ENCODE measurements around the gene SLC41A1. TPM values are rescaled to one million over a fixed set of nuclear protein-coding genes. Genes with fewer than 3 reads are reported as not detected.

SLC41A1 gene
- total RNA-seq, 1 donor from 2014 or later: 25.9 TPM

- H3K4me3 Mint-ChIP-seq: no peak overlapping the region
- DNase-seq (ENCODE audit: extremely low spot score, unreplicated experiment): no peak
- H3K27me3 Mint-ChIP-seq: no peaks in the 10 kb centered on the region
- H3K4me1 Mint-ChIP-seq (ENCODE audit: unreplicated experiment): peaks cover 8% of the 10 kb centered on the region
- TF ChIP-seq, protein P1, sequence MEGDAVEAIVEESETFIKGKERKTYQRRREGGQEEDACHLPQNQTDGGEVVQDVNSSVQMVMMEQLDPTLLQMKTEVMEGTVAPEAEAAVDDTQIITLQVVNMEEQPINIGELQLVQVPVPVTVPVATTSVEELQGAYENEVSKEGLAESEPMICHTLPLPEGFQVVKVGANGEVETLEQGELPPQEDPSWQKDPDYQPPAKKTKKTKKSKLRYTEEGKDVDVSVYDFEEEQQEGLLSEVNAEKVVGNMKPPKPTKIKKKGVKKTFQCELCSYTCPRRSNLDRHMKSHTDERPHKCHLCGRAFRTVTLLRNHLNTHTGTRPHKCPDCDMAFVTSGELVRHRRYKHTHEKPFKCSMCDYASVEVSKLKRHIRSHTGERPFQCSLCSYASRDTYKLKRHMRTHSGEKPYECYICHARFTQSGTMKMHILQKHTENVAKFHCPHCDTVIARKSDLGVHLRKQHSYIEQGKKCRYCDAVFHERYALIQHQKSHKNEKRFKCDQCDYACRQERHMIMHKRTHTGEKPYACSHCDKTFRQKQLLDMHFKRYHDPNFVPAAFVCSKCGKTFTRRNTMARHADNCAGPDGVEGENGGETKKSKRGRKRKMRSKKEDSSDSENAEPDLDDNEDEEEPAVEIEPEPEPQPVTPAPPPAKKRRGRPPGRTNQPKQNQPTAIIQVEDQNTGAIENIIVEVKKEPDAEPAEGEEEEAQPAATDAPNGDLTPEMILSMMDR (conservative IDR thresholded peaks at IDR 0.05): no peak
- no peaks in the 10 kb centered on the region for H3K36me3 Mint-ChIP-seq
- no peak overlapping the region for H3K27ac Mint-ChIP-seq
- H3K9me3 Mint-ChIP-seq: no peaks in the 10 kb centered on the region
These were observed 24.5 kb upstream of the SLC41A1 start for GRCh38 chr1:205837382-205837970.

DNA sequence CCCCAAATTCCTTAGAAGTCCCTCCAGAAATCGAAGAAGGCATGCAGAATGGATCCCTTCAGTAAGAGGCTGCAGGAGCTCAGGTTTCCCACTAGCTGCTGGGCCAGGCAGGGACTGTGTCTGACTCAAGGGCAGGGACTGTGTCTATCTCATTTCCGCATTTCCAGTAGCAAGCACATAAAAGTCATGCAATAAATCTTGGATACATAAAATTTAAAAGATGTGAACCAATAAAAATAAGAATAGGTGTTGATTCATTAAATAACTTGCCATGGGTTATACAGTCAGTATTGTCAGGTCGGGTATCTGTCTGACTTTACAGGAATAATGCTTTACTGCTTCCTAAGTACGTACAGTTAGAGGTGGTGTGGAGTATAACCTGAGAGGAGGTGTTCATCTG is 21.8 kb upstream of the SLC41A1 start:
- no peak overlapping the region for H3K27ac Mint-ChIP-seq
- H3K36me3 Mint-ChIP-seq: no peaks in the 10 kb centered on the region

DNA sequence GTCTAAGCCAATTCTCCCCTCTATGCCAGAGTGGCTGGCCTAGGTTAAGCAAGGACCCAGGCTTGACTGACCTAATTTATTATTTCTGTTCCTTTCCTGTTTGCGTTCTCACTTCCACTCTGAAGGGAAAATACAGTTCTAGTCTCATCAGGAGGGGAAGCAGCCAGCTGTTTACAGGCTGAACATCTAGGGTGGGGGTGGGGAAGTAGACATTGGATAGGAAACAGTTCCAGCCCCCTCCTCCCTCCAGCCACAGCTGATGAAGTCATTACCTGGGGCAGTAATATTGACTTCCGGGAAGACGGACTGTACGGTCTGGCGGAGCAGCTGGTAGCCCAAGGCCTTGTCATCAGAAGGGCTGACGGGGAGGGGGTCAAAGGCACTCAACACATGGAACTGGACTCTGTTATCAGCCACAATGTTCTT is 19.3 kb upstream of the SLC41A1 start:
- Mint-ChIP-seq H3K4me1 (ENCODE audit: unreplicated experiment) (peaks cover 3% of the 10 kb centered on the region), H3K36me3 (no peaks in the 10 kb centered on the region)

More for the DNA sequence above, 21.8 kb upstream of the SLC41A1 start:
- Mint-ChIP-seq H3K27me3 (no peaks in the 10 kb centered on the region), H3K4me1 (ENCODE audit: unreplicated experiment) (no peaks in the 10 kb centered on the region), H3K4me3 (no peak overlapping the region), H3K9me3 (no peaks in the 10 kb centered on the region)
- TF ChIP-seq, protein P1 (conservative IDR thresholded peaks at IDR 0.05): no peak
- DNase-seq (ENCODE audit: extremely low spot score, unreplicated experiment): no peak

DNA sequence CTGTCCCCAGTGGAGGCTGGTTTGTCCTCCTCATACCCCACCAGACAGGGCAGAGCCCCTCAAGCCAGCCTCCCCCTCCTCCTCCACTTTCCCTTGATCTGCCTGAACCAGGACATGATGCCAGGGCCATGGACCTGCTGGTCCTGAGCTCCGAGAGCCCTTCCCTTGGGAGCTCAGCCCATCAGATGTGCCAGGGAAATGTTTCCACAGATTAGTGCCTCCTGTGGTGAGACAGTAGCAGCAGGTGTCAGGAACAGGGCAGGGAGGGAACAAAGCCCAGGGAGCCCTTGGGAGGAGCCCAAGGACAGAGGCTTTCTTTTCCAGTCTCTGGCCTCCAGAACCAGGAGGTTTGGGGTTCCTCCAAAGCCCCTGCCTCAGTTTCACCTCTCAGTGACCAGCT is 14.6 kb upstream of the SLC41A1 start:
- Mint-ChIP-seq H3K4me1 (ENCODE audit: unreplicated experiment) (peaks cover 14% of the 10 kb centered on the region), H3K27ac (no peak overlapping the region), H3K36me3 (peaks cover 8% of the 10 kb centered on the region), H3K4me3 (no peak overlapping the region), H3K27me3 (peaks cover 3% of the 10 kb centered on the region), H3K9me3 (peaks cover 4% of the 10 kb centered on the region)
- no peak for DNase-seq (ENCODE audit: extremely low spot score, unreplicated experiment)
- TF ChIP-seq, protein P1 (conservative IDR thresholded peaks at IDR 0.05): no peak

More for the DNA sequence above, 19.3 kb upstream of the SLC41A1 start:
- H3K27ac Mint-ChIP-seq: no peak overlapping the region
- no peaks in the 10 kb centered on the region for H3K9me3 Mint-ChIP-seq
- no peaks in the 10 kb centered on the region for H3K27me3 Mint-ChIP-seq
- DNase-seq (ENCODE audit: extremely low spot score, unreplicated experiment): no peak
- TF ChIP-seq, protein P1 (conservative IDR thresholded peaks at IDR 0.05): no peak
- no peak overlapping the region for H3K4me3 Mint-ChIP-seq

DNA sequence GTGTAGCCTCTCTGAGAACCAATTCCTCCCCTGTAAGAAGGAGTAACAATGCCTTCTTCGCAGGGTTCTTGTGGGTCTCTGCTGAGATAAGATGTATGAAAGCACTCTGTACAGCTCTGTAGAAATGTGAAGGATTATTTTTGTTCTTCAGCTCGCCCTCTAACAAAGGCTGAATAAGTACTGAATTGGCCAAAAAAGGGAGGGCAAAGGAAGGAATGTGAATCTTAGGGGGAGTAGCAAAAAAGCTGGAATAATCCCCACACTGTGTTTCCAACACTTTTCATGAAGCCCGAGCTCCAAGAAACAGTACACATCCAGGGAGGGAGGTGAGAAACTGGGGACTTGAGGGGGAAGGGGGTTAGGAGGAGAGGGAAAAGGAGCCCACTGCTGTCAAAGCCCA is 14.0 kb upstream of the SLC41A1 start:
- TF ChIP-seq, protein P1 (conservative IDR thresholded peaks at IDR 0.05): no peak

More for the DNA sequence above, 14.0 kb upstream of the SLC41A1 start:
- Mint-ChIP-seq H3K4me3 (peak overlapping the region; percentile 28), H3K27ac (no peak overlapping the region), H3K9me3 (peaks cover 4% of the 10 kb centered on the region), H3K4me1 (ENCODE audit: unreplicated experiment) (peaks cover 14% of the 10 kb centered on the region), H3K36me3 (peaks cover 8% of the 10 kb centered on the region), H3K27me3 (peaks cover 3% of the 10 kb centered on the region)
- DNase-seq (ENCODE audit: extremely low spot score, unreplicated experiment): no peak

All from type B pancreatic cell (in vitro differentiated cells).